HepG2 (cell line): Measurements from ENCODE around the gene ADIRF. TPM values are rescaled to one million over a fixed set of nuclear protein-coding genes. Genes with fewer than 3 reads are reported as not detected.

Source experiments
- ATAC-seq: fragments of 200-7000 bp; cut with Tn5 transposase; 3 replicates; pipeline ENCODE4 v1.9.1; 2020; ENCODE audit warnings: mild to moderate bottlenecking, moderate library complexity
- BruUV-seq: library from RNA; stranded (reverse); fragments of 400-500 nt; replicated peaks from 2 replicates; lab custom pipeline; 2021; lab: Mats Ljungman, UMichigan
- CTCF ChIA-PET: fragments of 300-600 bp; formaldehyde crosslinking; extraction: SDS; loops from one replicate; lab custom pipeline; 2021; ENCODE audit warnings: low total read pairs, inconsistent platforms, low intra/inter-chr PET ratio; lab: Yijun Ruan, JAX
- POLR2A ChIA-PET: fragments of 350-600 bp; sonication (Branson Sonifier 250); formaldehyde crosslinking; loops from one replicate; lab custom pipeline; 2020; ENCODE audit warnings: antibody characterized with exemption, inconsistent platforms; lab: Yijun Ruan, JAX
- DNase-seq: peaks from one replicate; pipeline ENCODE4 v3.0.0-alpha.2; 2015; ENCODE audit warnings: low spot score
- FAIRE-seq: peaks from 3 replicates; lab custom pipeline; 2011; peaks lifted over from hg19 to GRCh38; lab: Jason Lieb, UNC
- H2AFZ ChIP-seq: one replicate; pipeline ENCODE4 v1.6.1; 2011; ENCODE audit warnings: low read length, inconsistent platforms
- H3K27ac ChIP-seq: fragments of 300-600 bp; 3 replicates; pipeline ENCODE4 v1.8.0; 2011; ENCODE audit warnings: mixed run types, mild to moderate bottlenecking, mixed read lengths, low read length, inconsistent platforms; ENCODE audit not compliant: insufficient read depth; ENCODE audit errors: extremely low read length
- H3K27me3 ChIP-seq, 2 experiments: fragments of 200-600 bp in 1 of 2; 2 replicates in 1 of 2; 3 replicates in 1 of 2; pipeline versions ENCODE4 v1.6.0 to v1.8.0; 2011; ENCODE audit warnings: low read length in 2 of 2, mild to moderate bottlenecking in 2 of 2, moderate library complexity in 2 of 2, inconsistent platforms in 1 of 2; ENCODE audit not compliant: insufficient read depth in 2 of 2, control insufficient read depth in 1 of 2
- H3K36me3 ChIP-seq, 2 experiments: fragments of 200-600 bp in 1 of 2; replicated peaks in 1 of 2; 2 replicates in 1 of 2; 3 replicates in 1 of 2; pipeline versions ENCODE4 v1.5.1 to v1.8.0; 2011; ENCODE audit warnings: low read length in 2 of 2, inconsistent platforms in 1 of 2; ENCODE audit not compliant: insufficient read depth in 2 of 2, control insufficient read depth in 1 of 2
- H3K4me1 ChIP-seq: 2 replicates; pipeline ENCODE4 v1.5.1; 2012; ENCODE audit warnings: low read length, inconsistent platforms; ENCODE audit not compliant: insufficient read depth
- H3K4me2 ChIP-seq: 2 replicates; pipeline ENCODE4 v1.6.0; 2011; ENCODE audit warnings: low read depth, low read length, inconsistent platforms
- H3K4me3 ChIP-seq, 3 experiments: fragments of 200-600 bp in 1 of 3; sonication (generic), shearing (Covaris generic) in 1 of 3; replicated peaks in 1 of 3; 2 replicates each; pipeline ENCODE4 v1.5.1; 2011 to 2016; ENCODE audit warnings: low read length in 3 of 3, inconsistent platforms in 2 of 3, low read depth in 2 of 3, mild to moderate bottlenecking in 2 of 3, control low read depth in 1 of 3, mixed read lengths in 1 of 3; ENCODE audit not compliant: insufficient read depth in 1 of 3
- H3K79me2 ChIP-seq: one replicate; pipeline ENCODE4 v1.6.1; 2011; ENCODE audit warnings: low read length, inconsistent platforms; ENCODE audit not compliant: insufficient read depth
- H3K9ac ChIP-seq: 2 replicates; pipeline ENCODE4 v1.6.0; 2011; ENCODE audit warnings: mild to moderate bottlenecking, low read depth, low read length, inconsistent platforms; ENCODE audit not compliant: insufficient read depth
- H3K9me3 ChIP-seq: 2 replicates; pipeline ENCODE4 v1.5.1; 2012; ENCODE audit warnings: mild to moderate bottlenecking, low read length
- H4K20me1 ChIP-seq: 2 replicates; pipeline ENCODE4 v1.6.0; 2011; ENCODE audit warnings: inconsistent platforms, mild to moderate bottlenecking, low read length, moderate library complexity; ENCODE audit not compliant: insufficient read depth
- CBX2 ChIP-seq, 2 experiments: fragments of 200-600 bp in 1 of 2; sonication (generic); formaldehyde crosslinking in 1 of 2; IDR thresholded peaks; 2 replicates each; pipeline versions ENCODE4 v1.7.0 to v1.8.1; 2018 to 2022; ENCODE audit warnings: low read depth in 2 of 2, low read length in 1 of 2, mild to moderate bottlenecking in 1 of 2, missing genetic modification reagents in 1 of 2
- CREM ChIP-seq, 2 experiments: sonication (generic) in 1 of 2; formaldehyde crosslinking in 1 of 2; IDR thresholded peaks; 2 replicates each; pipeline versions ENCODE4 v1.4.0 to v1.6.1; 2016 to 2020; ENCODE audit warnings: antibody characterized with exemption in 1 of 2, mild to moderate bottlenecking in 1 of 2, missing genetic modification reagents in 1 of 2
- ESRRA ChIP-seq: sonication (generic); formaldehyde crosslinking; IDR thresholded peaks from 2 replicates; pipeline ENCODE4 v1.5.1; 2020; ENCODE audit warnings: mild to moderate bottlenecking, low read depth, missing genetic modification reagents
- FOSL2 ChIP-seq: sonication (generic); formaldehyde crosslinking; IDR thresholded peaks from 2 replicates; pipeline ENCODE4 v1.4.0; 2020; ENCODE audit warnings: missing genetic modification reagents
- KMT2A ChIP-seq: sonication (generic); formaldehyde crosslinking; IDR thresholded peaks from 2 replicates; pipeline ENCODE4 v1.4.0; 2020; ENCODE audit warnings: missing genetic modification reagents
- ZNF224 ChIP-seq: sonication (generic); formaldehyde crosslinking; IDR thresholded peaks from 2 replicates; pipeline ENCODE4 v1.5.0; 2020; ENCODE audit warnings: mild to moderate bottlenecking, missing genetic modification reagents
- ZNF33B ChIP-seq: sonication (generic); formaldehyde crosslinking; IDR thresholded peaks from 2 replicates; pipeline ENCODE4 v1.5.1; 2020; ENCODE audit warnings: mild to moderate bottlenecking, missing genetic modification reagents
- ZNF382 ChIP-seq: sonication (generic); formaldehyde crosslinking; IDR thresholded peaks from 2 replicates; pipeline ENCODE4 v1.5.0; 2020; ENCODE audit warnings: missing genetic modification reagents, mild to moderate bottlenecking, borderline replicate concordance
- ZNF496 ChIP-seq: sonication (generic); formaldehyde crosslinking; IDR thresholded peaks from 2 replicates; pipeline ENCODE4 v1.8.1; 2023; ENCODE audit warnings: mild to moderate bottlenecking, moderate library complexity, missing genetic modification reagents; ENCODE audit not compliant: insufficient replicate concordance
- ZNF773 ChIP-seq: sonication (generic); formaldehyde crosslinking; IDR thresholded peaks from 2 replicates; pipeline ENCODE4 v1.4.0; 2020; ENCODE audit warnings: missing genetic modification reagents, borderline replicate concordance
- WGBS: methylation state at CpG from one replicate; pipeline ENCODE4 v1.1.6; 2017; ENCODE audit warnings: low lambda C conversion rate; 5-methylcytosine and 5-hydroxymethylcytosine counted together
- in situ Hi-C: cut with HindIII; loops from 2 replicates; pipeline ENCODE4 v1.10.0; 2017; ENCODE audit warnings: low pct_unique_long_range_greater_than_20kb; ENCODE audit not compliant: extremely low pct_ligation_motif_present
- intact Hi-C: fragments of 100-400 bp; cut with micrococcal nuclease; formaldehyde crosslinking; loops from one replicate; pipeline ENCODE4 v1.10.0; 2022; ENCODE audit not compliant: unreplicated experiment
- polyA plus RNA-seq, 8 experiments: library from polyadenylated mRNA; depleted of rRNA in 3 of 8; stranded (reverse) in 7 of 8; unstranded in 1 of 8; fragments of >200 nt; fragmentation: Illumina TruSeq in 4 of 8; extraction: Trizol in 4 of 8; gene quantifications; 2 replicates each; pipeline versions ENCODE4 v1.2.1 to v1.2.3, GENCODE V29; 2011 to 2016; ENCODE audit warnings: low read depth in 4 of 8, missing spikeins in 1 of 8, mixed read lengths in 1 of 8; ENCODE audit not compliant: insufficient read depth in 1 of 8
- total RNA-seq, 5 experiments: library from RNA; depleted of rRNA; stranded (reverse); fragments of >200 nt; fragmentation: Illumina TruSeq; extraction: Trizol; gene quantifications; 2 replicates each; pipeline ENCODE4 v1.2.3, GENCODE V29; 2016; ENCODE audit warnings: low read depth in 1 of 5
- TF ChIP-seq, protein P1 (sequence below): sonication (generic); formaldehyde crosslinking; IDR thresholded peaks from 2 replicates; pipeline ENCODE4 v1.5.0; 2020; ENCODE audit warnings: mild to moderate bottlenecking, missing genetic modification reagents

Gene ADIRF
- total and polyA plus RNA-seq, 2 of the 13 experiments (the other 11 are each of a cell fraction or from before 2014, with no cell fraction given), result 0.13 to 0.40 TPM

DNA sequence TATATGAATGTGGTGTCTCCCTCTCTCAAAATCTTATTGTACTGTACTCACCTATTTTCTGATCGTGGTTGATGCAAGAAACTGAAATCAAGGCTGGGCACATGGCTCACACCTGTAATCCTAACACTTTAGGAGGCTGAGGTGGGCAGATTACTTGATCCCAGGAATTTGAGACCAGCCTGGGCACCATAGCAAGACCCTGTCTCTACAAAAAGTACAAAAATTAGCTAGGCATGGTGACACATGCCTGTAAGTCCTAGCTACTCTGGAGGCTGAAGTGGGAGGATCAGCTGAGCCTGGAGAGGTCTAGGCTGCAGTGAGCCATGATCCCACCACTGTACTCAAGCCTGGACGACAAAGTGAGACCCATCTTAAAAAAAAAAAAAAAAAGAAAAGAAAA is 26.9 kb upstream of the ADIRF start:
- no peak for DNase-seq
- H4K20me1 ChIP-seq, result no peaks in the 10 kb centered on the region
- POLR2A ChIA-PET, result no interaction called here
- in situ Hi-C loops, result no loop called here
- H3K9ac ChIP-seq, result no peak overlapping the region
- H3K27me3 ChIP-seq, result peaks cover 3 to 19% of the 10 kb centered on the region in 2 experiments; a peak in 3 of 5 replicates
- no peak for TF ChIP-seq ZNF773
- TF ChIP-seq ESRRA (CRISPR knock-in tag), result no peak
- no peak for TF ChIP-seq FOSL2 (CRISPR knock-in tag)
- no peak for TF ChIP-seq ZNF33B
- TF ChIP-seq CBX2 (IDR thresholded peaks at IDR 0.05; ENCODE audit: low read depth, low read length), result no peak
- no peak for TF ChIP-seq CBX2 (CRISPR knock-in tag; IDR thresholded peaks at IDR 0.05; ENCODE audit: low read depth)
- no peak for TF ChIP-seq KMT2A (CRISPR knock-in tag)
- no peak for TF ChIP-seq ZNF224 (CRISPR knock-in tag)
- TF ChIP-seq, protein P1, sequence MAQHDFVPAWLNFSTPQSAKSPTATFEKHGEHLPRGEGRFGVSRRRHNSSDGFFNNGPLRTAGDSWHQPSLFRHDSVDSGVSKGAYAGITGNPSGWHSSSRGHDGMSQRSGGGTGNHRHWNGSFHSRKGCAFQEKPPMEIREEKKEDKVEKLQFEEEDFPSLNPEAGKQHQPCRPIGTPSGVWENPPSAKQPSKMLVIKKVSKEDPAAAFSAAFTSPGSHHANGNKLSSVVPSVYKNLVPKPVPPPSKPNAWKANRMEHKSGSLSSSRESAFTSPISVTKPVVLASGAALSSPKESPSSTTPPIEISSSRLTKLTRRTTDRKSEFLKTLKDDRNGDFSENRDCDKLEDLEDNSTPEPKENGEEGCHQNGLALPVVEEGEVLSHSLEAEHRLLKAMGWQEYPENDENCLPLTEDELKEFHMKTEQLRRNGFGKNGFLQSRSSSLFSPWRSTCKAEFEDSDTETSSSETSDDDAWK (CRISPR knock-in tag), result no peak
- TF ChIP-seq ZNF496 (CRISPR knock-in tag), result no peak
- TF ChIP-seq CREM (IDR thresholded peaks at IDR 0.05), result no peak
- TF ChIP-seq CREM (CRISPR knock-in tag; IDR thresholded peaks at IDR 0.05), result no peak
- TF ChIP-seq ZNF382, result no peak
- TF ChIP-seq, all 625 proteins: peak for 0
- 38% methylated on average over 2 of the region's 2 CpGs for WGBS
- no peaks in the 10 kb centered on the region for H3K36me3 ChIP-seq
- no peaks in the 10 kb centered on the region for H3K9me3 ChIP-seq
- CTCF ChIA-PET, result no interaction called here
- H3K4me2 ChIP-seq, result no peak overlapping the region
- intact Hi-C loops, result no loop called here
- ATAC-seq, result no peak
- no peak for FAIRE-seq
- H3K79me2 ChIP-seq, result no peaks in the 10 kb centered on the region
- peaks cover 34% of the 10 kb centered on the region for H3K4me1 ChIP-seq
- H2AFZ ChIP-seq, result no peak overlapping the region
- BruUV-seq, result no TSS peak
- no peak overlapping the region for H3K27ac ChIP-seq
- H3K4me3 ChIP-seq, result no peak overlapping the region
